ENCODE measurements around the gene SPATA2L. TPM values are rescaled to one million over a fixed set of nuclear protein-coding genes. Genes with fewer than 3 reads are reported as not detected.
"Not testable (repeated sequence)": the region's sequence is repeated elsewhere in the genome, so short reads cannot be mapped to it uniquely, and the experiment has no call there.

Gene SPATA2L
- total and polyA plus RNA-seq, 10 donors: 4.6 to 16.9 (median 10.3) TPM

- TF ChIP-seq CTCF (IDR thresholded peaks at IDR 0.05 in 8 of 11, conservative IDR thresholded peaks at IDR 0.05 in 3 of 11): peak in 4 of 11 experiments; percentile 5 to 37 (median 34)
- H3K27me3 ChIP-seq (replicated peaks in 1 of 7); H3K4me3 ChIP-seq; H3K27ac ChIP-seq; DNase-seq; H3K9me3 ChIP-seq; intact Hi-C loops (cut with DNase I; ENCODE audit: low total_unique reads): not testable (repeated sequence)
- H3K36me3 ChIP-seq: peaks cover 0 to 32% (median 0%) of the 10 kb centered on the region in 6 donors
- H3K4me1 ChIP-seq: peaks cover 0 to 16% (median 8%) of the 10 kb centered on the region in 6 donors
- 47 to 86% (median 76%) methylated on average over 6 to 7 of the region's 7 CpGs for WGBS, 5 donors
Measured at GRCh38 chr16:89667000-89667399, 34.5 kb downstream of the SPATA2L start.

DNA sequence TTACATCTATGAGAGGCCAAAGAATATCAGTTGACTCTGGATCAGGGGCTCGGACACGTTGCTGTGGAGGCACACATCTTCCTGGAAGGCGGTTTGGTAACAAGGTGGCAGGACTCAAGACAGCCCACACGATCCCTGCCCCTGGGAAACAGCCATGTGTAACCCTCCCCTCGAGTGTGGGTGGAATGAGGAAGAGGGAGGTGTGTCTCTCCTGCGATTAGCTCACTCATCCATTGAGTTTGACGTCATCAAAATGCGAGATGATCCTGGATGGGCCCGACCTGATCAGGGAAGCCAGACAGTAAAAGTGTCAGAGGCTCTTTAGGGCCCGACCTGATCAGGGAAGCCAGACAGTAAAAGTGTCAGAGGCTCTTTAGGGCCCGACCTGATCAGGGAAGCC, 37.3 kb downstream of the SPATA2L start:
- DNase-seq; H3K4me3 ChIP-seq; intact Hi-C loops (cut with DNase I; ENCODE audit: low total_unique reads); H3K27ac ChIP-seq; H3K9me3 ChIP-seq; H3K27me3 ChIP-seq (replicated peaks in 1 of 7): not testable (repeated sequence)
- H3K4me1 ChIP-seq: peaks cover 0 to 19% (median 8%) of the 10 kb centered on the region in 6 donors
- 85 to 91% (median 87%) methylated on average over 10 to 11 of the region's 11 CpGs for WGBS, 5 donors
- H3K36me3 ChIP-seq: peaks cover 0 to 36% (median 8%) of the 10 kb centered on the region in 6 donors

DNA sequence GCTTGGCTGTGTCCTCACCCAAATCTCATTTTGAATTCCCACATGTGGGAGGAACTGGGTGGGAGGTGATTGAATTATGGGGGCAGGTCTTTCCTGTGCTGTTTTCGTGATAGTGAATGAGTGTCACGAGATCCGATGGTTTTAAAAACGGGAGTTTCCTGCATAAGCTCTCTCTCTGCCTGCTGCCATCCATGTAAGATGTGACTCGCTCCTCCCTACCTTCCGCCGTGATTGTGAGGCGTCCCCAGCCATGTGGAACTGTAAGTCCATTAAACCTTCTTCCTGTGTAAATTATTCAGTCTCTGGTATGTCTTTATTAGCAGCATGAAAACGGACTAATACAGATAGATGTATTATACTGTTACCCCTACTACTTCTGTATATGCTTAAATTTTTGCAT, 40.3 kb downstream of the SPATA2L start:
- Histone ChIP-seq H3K27me3 (replicated peaks in 1 of 7) (no peaks in the 10 kb centered on the region), H3K36me3 (peaks cover 0 to 36% (median 8%) of the 10 kb centered on the region in 6 donors), H3K9me3 (no peaks in the 10 kb centered on the region), H3K27ac (no peak overlapping the region), H3K4me1 (peaks cover 12 to 28% (median 20%) of the 10 kb centered on the region in 6 donors), H3K4me3 (no peak overlapping the region)
- TF ChIP-seq POLR2A (IDR thresholded peaks at IDR 0.05) (no peak), CTCF (IDR thresholded peaks at IDR 0.05 in 8 of 11, conservative IDR thresholded peaks at IDR 0.05 in 3 of 11) (no peak), POLR2AphosphoS5 (IDR thresholded peaks at IDR 0.05) (no peak)
- DNase-seq: no peak
- intact Hi-C loops (cut with DNase I; ENCODE audit: low total_unique reads): no loop called here
- 93 to 96% (median 95%) methylated on average over 9 of the region's 9 CpGs for WGBS, 5 donors

- no peak for DNase-seq
- 88 to 99% (median 92%) methylated on average over 7 of the region's 7 CpGs for WGBS, 5 donors
Measured at GRCh38 chr16:89660146-89660545, 41.4 kb downstream of the SPATA2L start.

More at GRCh38 chr16:89660146-89660545, 41.4 kb downstream of the SPATA2L start:
- intact Hi-C loops (cut with DNase I; ENCODE audit: low total_unique reads): no loop called here
- Histone ChIP-seq H3K4me1 (peaks cover 13 to 39% (median 29%) of the 10 kb centered on the region in 6 donors), H3K4me3 (no peak overlapping the region), H3K27ac (no peak overlapping the region), H3K36me3 (peaks cover 0 to 36% (median 8%) of the 10 kb centered on the region in 6 donors), H3K9me3 (no peaks in the 10 kb centered on the region), H3K27me3 (replicated peaks in 1 of 7) (no peaks in the 10 kb centered on the region)
- TF ChIP-seq POLR2AphosphoS5 (IDR thresholded peaks at IDR 0.05) (no peak), CTCF (IDR thresholded peaks at IDR 0.05 in 8 of 11, conservative IDR thresholded peaks at IDR 0.05 in 3 of 11) (no peak), POLR2A (IDR thresholded peaks at IDR 0.05) (no peak)
